CD8-positive, alpha-beta memory T cell (primary cell): ENCODE measurements around the gene NACAD. TPM values are rescaled to one million over a fixed set of nuclear protein-coding genes. Genes with fewer than 3 reads are reported as not detected.

Experiments used
- CTCF ChIA-PET: fragments of 350-600 bp; sonication (Branson Sonifier 250); formaldehyde crosslinking; loops from one replicate; lab custom pipeline; 2021; ENCODE audit warnings: antibody characterized with exemption; lab: Charles Lee
- POLR2A ChIA-PET: fragments of 350-600 bp; sonication (Branson Sonifier 250); formaldehyde crosslinking; loops from one replicate; lab custom pipeline; 2021; ENCODE audit warnings: antibody characterized with exemption; lab: Charles Lee
- DNase-seq, 5 donors: peaks; one replicate each; pipeline versions ENCODE4 v3.0.0 to v3.0.0-alpha.2; 2020 to 2022; ENCODE audit warnings: mixed read lengths in 1 of 5
- H3K27ac ChIP-seq: one replicate; pipeline ENCODE4 v1.7.0; 2013; ENCODE audit warnings: low read depth, mild to moderate bottlenecking, low read length, moderate library complexity
- H3K27me3 ChIP-seq: 2 replicates; pipeline ENCODE4 v1.7.0; 2013; ENCODE audit warnings: low read length, mild to moderate bottlenecking; ENCODE audit not compliant: insufficient read depth, poor library complexity, severe bottlenecking
- H3K36me3 ChIP-seq: 2 replicates; pipeline ENCODE4 v1.7.0; 2013; ENCODE audit warnings: mild to moderate bottlenecking, low read length, moderate library complexity; ENCODE audit not compliant: insufficient read depth
- H3K4me1 ChIP-seq: 2 replicates; pipeline ENCODE4 v1.7.0; 2013; ENCODE audit warnings: mild to moderate bottlenecking, low read length, moderate library complexity; ENCODE audit not compliant: insufficient read depth
- H3K4me3 ChIP-seq: 2 replicates; pipeline ENCODE4 v1.7.0; 2013; ENCODE audit warnings: mild to moderate bottlenecking, low read length
- H3K9me3 ChIP-seq: 2 replicates; pipeline ENCODE4 v1.7.0; 2013; ENCODE audit warnings: mild to moderate bottlenecking, low read length
- H3K27ac Mint-ChIP-seq, 8 donors: one replicate each; pipeline ENCODE4 v1.8.0; 2020 to 2021; ENCODE audit warnings: mixed read lengths in 8 of 8, mild to moderate bottlenecking in 6 of 8, inconsistent platforms in 3 of 8, moderate library complexity in 3 of 8
- H3K27me3 Mint-ChIP-seq, 2 donors: one replicate each; pipeline ENCODE4 v1.8.0; 2020 to 2021; ENCODE audit warnings: mixed read lengths in 2 of 2, mild to moderate bottlenecking in 1 of 2, moderate library complexity in 1 of 2
- H3K36me3 Mint-ChIP-seq, 3 donors: one replicate each; pipeline ENCODE4 v1.8.0; 2020 to 2021; ENCODE audit warnings: mixed read lengths in 3 of 3, inconsistent platforms in 1 of 3, mild to moderate bottlenecking in 1 of 3
- H3K4me1 Mint-ChIP-seq, 3 donors: one replicate each; pipeline ENCODE4 v1.8.0; 2020 to 2021; ENCODE audit warnings: mixed read lengths in 3 of 3, inconsistent platforms in 1 of 3, mild to moderate bottlenecking in 1 of 3
- H3K4me3 Mint-ChIP-seq, 7 donors: one replicate each; pipeline ENCODE4 v1.8.0; 2020 to 2021; ENCODE audit warnings: mixed read lengths in 7 of 7, mild to moderate bottlenecking in 6 of 7, moderate library complexity in 4 of 7, inconsistent platforms in 2 of 7
- H3K9me3 Mint-ChIP-seq, 5 donors: one replicate each; pipeline ENCODE4 v1.8.0; 2020 to 2022; ENCODE audit warnings: mixed read lengths in 5 of 5, mild to moderate bottlenecking in 3 of 5, moderate library complexity in 2 of 5, inconsistent platforms in 1 of 5
- polyA plus RNA-seq: library from polyadenylated mRNA; unstranded; fragments of 300-500 nt; fragmentation: Illumina TruSeq; gene quantifications from one replicate; pipeline ENCODE4 v1.2.3, GENCODE V29; 2021
- total RNA-seq, 2 experiments: library from RNA; stranded (reverse); gene quantifications; one replicate each; pipeline ENCODE4 v1.2.3, GENCODE V29; 2021

Gene NACAD
- total and polyA plus RNA-seq, 3 experiments from 2014 or later = 0.31 to 1.3 (median 0.82) TPM

- ChIA-PET CTCF (no interaction called here), POLR2A (interaction anchor here (0.6 kb wide), 1 partner anchor 61 kb away, joined by 3 read pairs; no protein-coding TSS in a partner anchor)
- Histone ChIP-seq H3K4me3 (no peak overlapping the region), H3K27me3 (no peaks in the 10 kb centered on the region), H3K9me3 (no peaks in the 10 kb centered on the region), H3K4me1 (peaks cover 28% of the 10 kb centered on the region), H3K27ac (no peak overlapping the region), H3K36me3 (peaks cover 24% of the 10 kb centered on the region)
- H3K36me3 Mint-ChIP-seq = peaks cover 7 to 75% (median 27%) of the 10 kb centered on the region in 3 donors
- H3K4me1 Mint-ChIP-seq = peaks cover 57 to 85% (median 85%) of the 10 kb centered on the region in 3 donors
- H3K27ac Mint-ChIP-seq = peak overlapping the region in 7 of 8 donors; percentile 20 to 86 (median 79)
- no peak for DNase-seq
- no peaks in the 10 kb centered on the region for H3K9me3 Mint-ChIP-seq
- H3K4me3 Mint-ChIP-seq = peak overlapping the region in 3 of 7 donors; percentile 1 to 17 (median 15)
- H3K27me3 Mint-ChIP-seq = no peaks in the 10 kb centered on the region
These were observed 28.5 kb downstream of the NACAD start for GRCh38 chr7:45060295-45060694.

DNA sequence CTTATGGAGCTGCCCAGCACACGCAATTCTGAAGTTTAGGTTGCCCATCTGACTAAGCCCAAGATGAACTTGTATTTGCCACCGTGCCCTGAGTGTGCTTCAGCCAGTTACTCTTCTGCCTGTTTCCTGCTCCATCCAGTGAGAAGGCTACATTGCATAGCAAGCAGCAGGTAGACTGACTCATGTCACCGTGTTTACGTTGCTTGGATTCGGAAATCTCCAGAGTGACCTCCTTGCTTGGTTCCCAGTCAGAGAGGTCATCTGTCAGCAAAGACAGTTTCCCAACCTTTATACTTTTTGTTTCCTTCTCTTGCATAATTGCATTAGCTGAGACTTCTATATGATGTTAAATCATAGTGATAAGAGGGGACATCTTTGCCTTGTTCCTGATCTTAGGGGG, 30.9 kb downstream of the NACAD start:
- Histone ChIP-seq H3K27me3 (no peaks in the 10 kb centered on the region), H3K27ac (no peak overlapping the region), H3K4me1 (peaks cover 36% of the 10 kb centered on the region), H3K9me3 (no peaks in the 10 kb centered on the region), H3K4me3 (no peak overlapping the region), H3K36me3 (peaks cover 16% of the 10 kb centered on the region)
- Mint-ChIP-seq H3K27ac (peak overlapping the region in 7 of 8 donors; percentile 5 to 62 (median 22)), H3K4me1 (peaks cover 73 to 96% (median 90%) of the 10 kb centered on the region in 3 donors), H3K4me3 (peak overlapping the region in 2 of 7 donors; percentile 7 to 41), H3K9me3 (no peaks in the 10 kb centered on the region), H3K36me3 (peaks cover 7 to 75% (median 25%) of the 10 kb centered on the region in 3 donors), H3K27me3 (no peaks in the 10 kb centered on the region)
- no peak for DNase-seq
- POLR2A ChIA-PET = no interaction called here
- CTCF ChIA-PET = interaction anchor here (1.2 kb wide), 1 partner anchor 85 kb away, joined by 3 read pairs; no protein-coding TSS in a partner anchor

- DNase-seq = no peak
These were observed 33.1 kb downstream of the NACAD start for GRCh38 chr7:45055594-45056219.

GRCh38 chr7:45055016-45055415, 33.8 kb downstream of the NACAD start:
- CTCF ChIA-PET = interaction anchor here (1.3 kb wide), 1 partner anchor 14 kb away, joined by 4 read pairs; no protein-coding TSS in a partner anchor
- no peaks in the 10 kb centered on the region for H3K9me3 ChIP-seq

More at GRCh38 chr7:45055594-45056219, 33.1 kb downstream of the NACAD start:
- H3K4me1 ChIP-seq = peaks cover 28% of the 10 kb centered on the region
- Mint-ChIP-seq H3K36me3 (peaks cover 7 to 72% (median 20%) of the 10 kb centered on the region in 3 donors), H3K4me3 (peak overlapping the region in 1 of 7 donors; percentile 12), H3K27ac (peak overlapping the region; percentile 14 to 82 (median 52)), H3K9me3 (no peaks in the 10 kb centered on the region), H3K27me3 (no peaks in the 10 kb centered on the region), H3K4me1 (peaks cover 71 to 90% (median 90%) of the 10 kb centered on the region in 3 donors)
- no peaks in the 10 kb centered on the region for H3K27me3 ChIP-seq
- no peak overlapping the region for H3K27ac ChIP-seq
- H3K9me3 ChIP-seq = no peaks in the 10 kb centered on the region
- peaks cover 28% of the 10 kb centered on the region for H3K36me3 ChIP-seq
- POLR2A ChIA-PET = no interaction called here
- H3K4me3 ChIP-seq = no peak overlapping the region
- CTCF ChIA-PET = no interaction called here

GRCh38 chr7:45054442-45054841, 34.3 kb downstream of the NACAD start:
- ChIA-PET CTCF (interaction anchor here (0.7 to 1.3 kb wide), 2 partner anchors 15 to 81 kb away, joined by 3 to 4 read pairs; no protein-coding TSS in a partner anchor), POLR2A (no interaction called here)
- no peaks in the 10 kb centered on the region for H3K9me3 Mint-ChIP-seq
- H3K27me3 ChIP-seq = no peaks in the 10 kb centered on the region
- no peaks in the 10 kb centered on the region for H3K27me3 Mint-ChIP-seq
- no peak for DNase-seq
- peak overlapping the region in 1 of 7 donors; percentile 24 for H3K4me3 Mint-ChIP-seq
- H3K4me1 ChIP-seq = peaks cover 30% of the 10 kb centered on the region
- no peaks in the 10 kb centered on the region for H3K9me3 ChIP-seq
- no peak overlapping the region for H3K27ac ChIP-seq
- H3K36me3 ChIP-seq = peaks cover 29% of the 10 kb centered on the region
- H3K36me3 Mint-ChIP-seq = peaks cover 7 to 71% (median 23%) of the 10 kb centered on the region in 3 donors
- H3K27ac Mint-ChIP-seq = peak overlapping the region; percentile 18 to 84 (median 74)
- peaks cover 69 to 89% (median 87%) of the 10 kb centered on the region in 3 donors for H3K4me1 Mint-ChIP-seq
- H3K4me3 ChIP-seq = no peak overlapping the region

More at GRCh38 chr7:45055016-45055415, 33.8 kb downstream of the NACAD start:
- Mint-ChIP-seq H3K4me1 (peaks cover 71 to 90% (median 90%) of the 10 kb centered on the region in 3 donors), H3K4me3 (peak overlapping the region in 1 of 7 donors; percentile 12), H3K9me3 (no peaks in the 10 kb centered on the region), H3K27ac (peak overlapping the region in 5 of 8 donors; percentile 18 to 84 (median 78)), H3K27me3 (no peaks in the 10 kb centered on the region), H3K36me3 (peaks cover 7 to 72% (median 20%) of the 10 kb centered on the region in 3 donors)
- H3K27ac ChIP-seq = no peak overlapping the region
- POLR2A ChIA-PET = no interaction called here
- no peak overlapping the region for H3K4me3 ChIP-seq
- no peak for DNase-seq
- no peaks in the 10 kb centered on the region for H3K27me3 ChIP-seq
- H3K36me3 ChIP-seq = peaks cover 29% of the 10 kb centered on the region
- peaks cover 28% of the 10 kb centered on the region for H3K4me1 ChIP-seq

DNA sequence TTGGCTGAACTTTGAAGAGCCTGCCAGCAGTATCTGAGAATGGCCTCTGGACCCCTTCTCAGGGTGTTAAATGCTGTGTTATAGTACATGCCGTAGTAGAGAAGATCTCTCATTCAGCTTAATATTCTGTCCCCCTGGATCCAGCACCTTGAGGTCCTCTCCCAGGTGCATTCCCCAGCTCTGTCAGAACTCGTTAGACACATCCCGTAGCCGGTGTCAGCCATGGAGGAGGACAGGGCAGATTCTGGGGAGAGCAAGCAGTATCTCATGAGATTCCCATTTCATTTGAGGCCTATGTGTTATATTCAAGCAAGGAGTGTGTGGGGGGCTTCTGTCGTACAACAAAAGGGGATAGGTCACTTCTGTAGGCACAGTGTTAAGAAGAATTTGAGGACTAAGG, 34.8 kb downstream of the NACAD start:
- Histone ChIP-seq H3K36me3 (peaks cover 29% of the 10 kb centered on the region), H3K27me3 (no peaks in the 10 kb centered on the region)
- H3K36me3 Mint-ChIP-seq = peaks cover 7 to 73% (median 23%) of the 10 kb centered on the region in 3 donors

DNA sequence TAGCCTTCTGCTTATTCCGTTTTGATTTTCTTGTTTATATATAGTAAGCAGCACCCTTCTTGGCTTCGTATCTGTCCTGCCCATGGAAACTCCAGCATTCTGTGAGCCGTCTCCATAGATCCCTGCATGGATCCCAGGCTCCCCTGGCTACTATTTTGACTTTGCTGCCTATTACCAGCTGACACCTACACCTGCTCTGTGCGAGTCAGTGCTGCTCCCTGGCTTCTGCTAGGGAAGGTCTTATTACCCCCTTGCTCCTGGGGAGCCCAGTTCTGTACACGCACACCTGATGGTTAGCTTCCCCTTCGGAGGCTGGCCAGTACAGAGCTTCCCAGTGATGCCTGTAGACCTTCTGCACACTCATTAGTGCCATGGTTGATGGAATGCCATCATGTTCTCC, 35.4 kb downstream of the NACAD start:
- Mint-ChIP-seq H3K9me3 (no peaks in the 10 kb centered on the region), H3K27ac (peak overlapping the region in 4 of 8 donors; percentile 40 to 80 (median 60)), H3K4me3 (no peak overlapping the region), H3K36me3 (peaks cover 7 to 76% (median 23%) of the 10 kb centered on the region in 3 donors), H3K27me3 (no peaks in the 10 kb centered on the region), H3K4me1 (peaks cover 73 to 91% (median 78%) of the 10 kb centered on the region in 3 donors)
- no peak for DNase-seq
- Histone ChIP-seq H3K27me3 (no peaks in the 10 kb centered on the region), H3K4me3 (no peak overlapping the region), H3K9me3 (no peaks in the 10 kb centered on the region), H3K36me3 (peaks cover 29% of the 10 kb centered on the region), H3K4me1 (peaks cover 30% of the 10 kb centered on the region), H3K27ac (no peak overlapping the region)
- CTCF ChIA-PET = interaction anchor here (0.7 to 1.0 kb wide), 2 partner anchors 79 to 315 kb away, joined by 3 read pairs; no protein-coding TSS in a partner anchor
- POLR2A ChIA-PET = interaction anchor here (0.9 kb wide), 1 partner anchor 446 kb away, joined by 3 read pairs; no protein-coding TSS in a partner anchor

More for the DNA sequence above, 34.8 kb downstream of the NACAD start:
- H3K4me1 ChIP-seq = peaks cover 30% of the 10 kb centered on the region
- H3K4me1 Mint-ChIP-seq = peaks cover 72 to 89% (median 82%) of the 10 kb centered on the region in 3 donors
- H3K9me3 ChIP-seq = no peaks in the 10 kb centered on the region
- H3K27me3 Mint-ChIP-seq = no peaks in the 10 kb centered on the region
- H3K27ac ChIP-seq = no peak overlapping the region
- ChIA-PET POLR2A (interaction anchor here (0.6 to 0.9 kb wide), 2 partner anchors 57 to 446 kb away, joined by 3 read pairs; no protein-coding TSS in a partner anchor), CTCF (interaction anchor here (0.7 to 1.3 kb wide), 3 partner anchors 15 to 81 kb away, joined by 3 to 4 read pairs (median 3); no protein-coding TSS in a partner anchor)
- peak overlapping the region in 7 of 8 donors; percentile 5 to 81 (median 59) for H3K27ac Mint-ChIP-seq
- no peaks in the 10 kb centered on the region for H3K9me3 Mint-ChIP-seq
- no peak overlapping the region for H3K4me3 ChIP-seq
- DNase-seq = no peak
- peak overlapping the region in 1 of 7 donors; percentile 29 for H3K4me3 Mint-ChIP-seq
